Neural cell (in vitro differentiated cells): Measurements from ENCODE around the gene GLT1D1.

Experiments
- EP300 ChIP-seq: fragments of 450-650 bp; conservative IDR thresholded peaks from 2 replicates; pipeline ENCODE4 v1.6.1; 2014; ENCODE audit warnings: antibody characterized with exemption, mild to moderate bottlenecking, moderate library complexity; ENCODE audit not compliant: poor library complexity, severe bottlenecking
- EZH2 ChIP-seq: fragments of 200-600, 300-800 bp; shearing (Covaris generic), sonication (generic); IDR thresholded peaks from 2 replicates; pipeline ENCODE4 v1.6.1; 2014; ENCODE audit warnings: antibody characterized with exemption, low read length, borderline replicate concordance, mild to moderate bottlenecking; ENCODE audit not compliant: insufficient read depth, poor library complexity, severe bottlenecking
- MXI1 ChIP-seq: fragments of 450-650 bp; conservative IDR thresholded peaks from 2 replicates; pipeline ENCODE4 v1.6.1; 2014; ENCODE audit warnings: antibody characterized with exemption, mild to moderate bottlenecking; ENCODE audit not compliant: poor library complexity, severe bottlenecking
- POLR2AphosphoS5 ChIP-seq: IDR thresholded peaks from 2 replicates; pipeline ENCODE4 v1.6.1; 2012
- RAD21 ChIP-seq: fragments of 450-650 bp; conservative IDR thresholded peaks from 2 replicates; pipeline ENCODE4 v1.6.1; 2014; ENCODE audit warnings: antibody characterized with exemption, mild to moderate bottlenecking, moderate library complexity
- TF ChIP-seq, protein P1 (sequence below): fragments of 450-650 bp; IDR thresholded peaks from 2 replicates; pipeline ENCODE4 v1.5.1; 2014; ENCODE audit warnings: antibody characterized with exemption, mild to moderate bottlenecking, moderate library complexity; ENCODE audit not compliant: poor library complexity, severe bottlenecking
- TF ChIP-seq, protein P2 (sequence below): IDR thresholded peaks from 2 replicates; pipeline ENCODE4 v1.6.1; 2012; ENCODE audit warnings: borderline replicate concordance

GRCh38 chr12:128974881-128975280 lies 121.6 kb downstream of the GLT1D1 start:
- TF ChIP-seq, protein P1, sequence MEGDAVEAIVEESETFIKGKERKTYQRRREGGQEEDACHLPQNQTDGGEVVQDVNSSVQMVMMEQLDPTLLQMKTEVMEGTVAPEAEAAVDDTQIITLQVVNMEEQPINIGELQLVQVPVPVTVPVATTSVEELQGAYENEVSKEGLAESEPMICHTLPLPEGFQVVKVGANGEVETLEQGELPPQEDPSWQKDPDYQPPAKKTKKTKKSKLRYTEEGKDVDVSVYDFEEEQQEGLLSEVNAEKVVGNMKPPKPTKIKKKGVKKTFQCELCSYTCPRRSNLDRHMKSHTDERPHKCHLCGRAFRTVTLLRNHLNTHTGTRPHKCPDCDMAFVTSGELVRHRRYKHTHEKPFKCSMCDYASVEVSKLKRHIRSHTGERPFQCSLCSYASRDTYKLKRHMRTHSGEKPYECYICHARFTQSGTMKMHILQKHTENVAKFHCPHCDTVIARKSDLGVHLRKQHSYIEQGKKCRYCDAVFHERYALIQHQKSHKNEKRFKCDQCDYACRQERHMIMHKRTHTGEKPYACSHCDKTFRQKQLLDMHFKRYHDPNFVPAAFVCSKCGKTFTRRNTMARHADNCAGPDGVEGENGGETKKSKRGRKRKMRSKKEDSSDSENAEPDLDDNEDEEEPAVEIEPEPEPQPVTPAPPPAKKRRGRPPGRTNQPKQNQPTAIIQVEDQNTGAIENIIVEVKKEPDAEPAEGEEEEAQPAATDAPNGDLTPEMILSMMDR = no peak
- TF ChIP-seq POLR2AphosphoS5 = no peak
- no peak for TF ChIP-seq EZH2
- TF ChIP-seq RAD21 = no peak
- TF ChIP-seq, protein P2, sequence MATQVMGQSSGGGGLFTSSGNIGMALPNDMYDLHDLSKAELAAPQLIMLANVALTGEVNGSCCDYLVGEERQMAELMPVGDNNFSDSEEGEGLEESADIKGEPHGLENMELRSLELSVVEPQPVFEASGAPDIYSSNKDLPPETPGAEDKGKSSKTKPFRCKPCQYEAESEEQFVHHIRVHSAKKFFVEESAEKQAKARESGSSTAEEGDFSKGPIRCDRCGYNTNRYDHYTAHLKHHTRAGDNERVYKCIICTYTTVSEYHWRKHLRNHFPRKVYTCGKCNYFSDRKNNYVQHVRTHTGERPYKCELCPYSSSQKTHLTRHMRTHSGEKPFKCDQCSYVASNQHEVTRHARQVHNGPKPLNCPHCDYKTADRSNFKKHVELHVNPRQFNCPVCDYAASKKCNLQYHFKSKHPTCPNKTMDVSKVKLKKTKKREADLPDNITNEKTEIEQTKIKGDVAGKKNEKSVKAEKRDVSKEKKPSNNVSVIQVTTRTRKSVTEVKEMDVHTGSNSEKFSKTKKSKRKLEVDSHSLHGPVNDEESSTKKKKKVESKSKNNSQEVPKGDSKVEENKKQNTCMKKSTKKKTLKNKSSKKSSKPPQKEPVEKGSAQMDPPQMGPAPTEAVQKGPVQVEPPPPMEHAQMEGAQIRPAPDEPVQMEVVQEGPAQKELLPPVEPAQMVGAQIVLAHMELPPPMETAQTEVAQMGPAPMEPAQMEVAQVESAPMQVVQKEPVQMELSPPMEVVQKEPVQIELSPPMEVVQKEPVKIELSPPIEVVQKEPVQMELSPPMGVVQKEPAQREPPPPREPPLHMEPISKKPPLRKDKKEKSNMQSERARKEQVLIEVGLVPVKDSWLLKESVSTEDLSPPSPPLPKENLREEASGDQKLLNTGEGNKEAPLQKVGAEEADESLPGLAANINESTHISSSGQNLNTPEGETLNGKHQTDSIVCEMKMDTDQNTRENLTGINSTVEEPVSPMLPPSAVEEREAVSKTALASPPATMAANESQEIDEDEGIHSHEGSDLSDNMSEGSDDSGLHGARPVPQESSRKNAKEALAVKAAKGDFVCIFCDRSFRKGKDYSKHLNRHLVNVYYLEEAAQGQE = no peak
- TF ChIP-seq EP300 = no peak
- no peak for TF ChIP-seq MXI1
